Measurements from ENCODE around the gene ITGA5.

Gene ITGA5

GRCh38 chr12:54431911-54432814 is 13.1 kb upstream of the ITGA5 start:
- in situ Hi-C loops (cut with MboI; ENCODE audit: low sequenced_read_pairs), result no loop called here

- in situ Hi-C loops (cut with MboI; ENCODE audit: low sequenced_read_pairs), result no loop called here
Measured at GRCh38 chr12:54430471-54431069, 11.5 kb upstream of the ITGA5 start.

GRCh38 chr12:54429014-54429471 is 10.0 kb upstream of the ITGA5 start:
- in situ Hi-C loops (cut with MboI; ENCODE audit: low sequenced_read_pairs), result no loop called here

GRCh38 chr12:54428050-54429013 is 9.3 kb upstream of the ITGA5 start:
- in situ Hi-C loops (cut with MboI; ENCODE audit: low sequenced_read_pairs), result no loop called here

- in situ Hi-C loops (cut with MboI; ENCODE audit: low sequenced_read_pairs), result no loop called here
Measured at GRCh38 chr12:54427106-54427505, 8.0 kb upstream of the ITGA5 start.

GRCh38 chr12:54426690-54427089 is 7.6 kb upstream of the ITGA5 start:
- in situ Hi-C loops (cut with MboI; ENCODE audit: low sequenced_read_pairs), result no loop called here

GRCh38 chr12:54425702-54426101 is 6.6 kb upstream of the ITGA5 start:
- in situ Hi-C loops (cut with MboI; ENCODE audit: low sequenced_read_pairs), result no loop called here

GRCh38 chr12:54424224-54424623 is 5.2 kb upstream of the ITGA5 start:
- in situ Hi-C loops (cut with MboI; ENCODE audit: low sequenced_read_pairs), result no loop called here

GRCh38 chr12:54423816-54424150 is 4.7 kb upstream of the ITGA5 start:
- in situ Hi-C loops (cut with MboI; ENCODE audit: low sequenced_read_pairs), result no loop called here

GRCh38 chr12:54421879-54422250 is 2.8 kb upstream of the ITGA5 start:
- in situ Hi-C loops (cut with MboI; ENCODE audit: low sequenced_read_pairs), result no loop called here

- in situ Hi-C loops (cut with MboI; ENCODE audit: low sequenced_read_pairs), result no loop called here
Measured at GRCh38 chr12:54421175-54421878, 2.3 kb upstream of the ITGA5 start.

- in situ Hi-C loops (cut with MboI; ENCODE audit: low sequenced_read_pairs), result no loop called here
Measured at GRCh38 chr12:54420766-54421144, 1.7 kb upstream of the ITGA5 start.

- in situ Hi-C loops (cut with MboI; ENCODE audit: low sequenced_read_pairs), result no loop called here
Measured at GRCh38 chr12:54418441-54419087, 502 bp downstream of the ITGA5 start.

- in situ Hi-C loops (cut with MboI; ENCODE audit: low sequenced_read_pairs), result no loop called here
Measured at GRCh38 chr12:54417712-54418440, 1.2 kb downstream of the ITGA5 start.

GRCh38 chr12:54416687-54417603 is 2.1 kb downstream of the ITGA5 start:
- in situ Hi-C loops (cut with MboI; ENCODE audit: low sequenced_read_pairs), result no loop called here

GRCh38 chr12:54415221-54415929 is 3.7 kb downstream of the ITGA5 start:
- in situ Hi-C loops (cut with MboI; ENCODE audit: low sequenced_read_pairs), result no loop called here

GRCh38 chr12:54413284-54414190 is 5.5 kb downstream of the ITGA5 start:
- in situ Hi-C loops (cut with MboI; ENCODE audit: low sequenced_read_pairs), result no loop called here

Data from HL-60/S4 treated with phorbol 12-myristate 13-acetate at 8.2 ng/mL for 4 days and 3 days (cell line).